Measurements from ENCODE around the gene SBF1. TPM values are rescaled to one million over a fixed set of nuclear protein-coding genes. Genes with fewer than 3 reads are reported as not detected.

SBF1 gene
- total RNA-seq, 4 donors from 2014 or later = 63.7 to 122 (median 64.4) TPM

DNA sequence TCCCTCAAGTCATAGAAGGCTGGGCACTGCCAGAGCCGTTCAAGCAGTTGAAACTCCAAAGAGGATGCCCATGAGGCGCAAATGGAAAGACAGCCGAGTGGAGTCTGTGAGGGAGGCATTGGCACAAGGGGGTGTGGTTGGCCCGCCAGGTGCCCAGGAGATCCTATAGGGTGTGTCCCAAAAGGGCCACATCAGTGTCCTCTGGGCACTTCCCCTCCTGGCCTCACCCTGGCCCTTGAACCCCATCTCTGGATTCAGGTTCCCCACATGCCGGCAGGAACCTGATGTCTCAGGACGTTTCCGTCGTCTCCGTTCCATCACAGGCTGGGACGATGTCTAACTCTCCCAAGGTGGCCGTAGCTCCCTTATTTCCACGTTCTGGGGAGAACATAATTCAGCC is 54.3 kb downstream of the SBF1 start:
- Histone ChIP-seq H3K27me3 (no peaks in the 10 kb centered on the region), H3K36me3 (peaks cover 0 to 98% of the 10 kb centered on the region in 2 donors), H3K27ac (no peak overlapping the region), H3K9me3 (no peaks in the 10 kb centered on the region), H3K4me1 (no peaks in the 10 kb centered on the region), H3K4me3 (no peak overlapping the region)
- WGBS, 2 donors (ENCODE audit: low coverage in 1 of 2) = 73 to 100% methylated on average over 1 to 6 of the region's 12 CpGs
- no peak for ATAC-seq
- TF ChIP-seq POLR2A (IDR thresholded peaks at IDR 0.05) = no peak
- TF ChIP-seq, protein P1, sequence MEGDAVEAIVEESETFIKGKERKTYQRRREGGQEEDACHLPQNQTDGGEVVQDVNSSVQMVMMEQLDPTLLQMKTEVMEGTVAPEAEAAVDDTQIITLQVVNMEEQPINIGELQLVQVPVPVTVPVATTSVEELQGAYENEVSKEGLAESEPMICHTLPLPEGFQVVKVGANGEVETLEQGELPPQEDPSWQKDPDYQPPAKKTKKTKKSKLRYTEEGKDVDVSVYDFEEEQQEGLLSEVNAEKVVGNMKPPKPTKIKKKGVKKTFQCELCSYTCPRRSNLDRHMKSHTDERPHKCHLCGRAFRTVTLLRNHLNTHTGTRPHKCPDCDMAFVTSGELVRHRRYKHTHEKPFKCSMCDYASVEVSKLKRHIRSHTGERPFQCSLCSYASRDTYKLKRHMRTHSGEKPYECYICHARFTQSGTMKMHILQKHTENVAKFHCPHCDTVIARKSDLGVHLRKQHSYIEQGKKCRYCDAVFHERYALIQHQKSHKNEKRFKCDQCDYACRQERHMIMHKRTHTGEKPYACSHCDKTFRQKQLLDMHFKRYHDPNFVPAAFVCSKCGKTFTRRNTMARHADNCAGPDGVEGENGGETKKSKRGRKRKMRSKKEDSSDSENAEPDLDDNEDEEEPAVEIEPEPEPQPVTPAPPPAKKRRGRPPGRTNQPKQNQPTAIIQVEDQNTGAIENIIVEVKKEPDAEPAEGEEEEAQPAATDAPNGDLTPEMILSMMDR (IDR thresholded peaks at IDR 0.05) = no peak
- TF ChIP-seq EP300 (IDR thresholded peaks at IDR 0.05) = no peak
- no peak for TF ChIP-seq POLR2AphosphoS5 (IDR thresholded peaks at IDR 0.05)

DNA sequence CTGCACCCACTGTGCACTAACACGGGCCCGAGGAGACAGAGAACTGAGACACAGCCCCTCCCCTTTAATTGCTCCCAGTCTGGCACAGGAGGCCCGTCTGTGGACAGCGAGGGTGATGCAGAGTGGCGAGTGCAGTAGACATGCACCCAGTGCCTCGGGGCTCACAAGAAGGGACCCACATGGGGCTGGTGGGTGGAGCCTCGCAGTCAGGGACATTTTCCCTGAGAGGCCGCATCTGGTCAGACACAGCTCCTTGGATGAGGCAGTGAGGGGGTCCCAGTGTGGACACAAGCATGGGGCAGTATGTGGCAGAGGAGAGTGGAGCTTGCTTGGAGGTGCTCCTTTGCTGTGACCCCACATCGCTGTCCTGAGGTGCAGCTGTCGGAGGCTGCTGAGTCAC is 54.8 kb downstream of the SBF1 start:
- Histone ChIP-seq H3K4me1 (no peaks in the 10 kb centered on the region), H3K4me3 (no peak overlapping the region), H3K9me3 (no peaks in the 10 kb centered on the region), H3K27me3 (no peaks in the 10 kb centered on the region), H3K27ac (no peak overlapping the region), H3K36me3 (peaks cover 0 to 98% of the 10 kb centered on the region in 2 donors)
- no peak for ATAC-seq
- 100% methylated on average over 3 of the region's 10 CpGs; no CpG with 5 or more reads in 1 of the 2 donors for WGBS, 2 donors (ENCODE audit: low coverage in 1 of 2)
- TF ChIP-seq, protein P1 (IDR thresholded peaks at IDR 0.05) = no peak
- no peak for TF ChIP-seq POLR2AphosphoS5 (IDR thresholded peaks at IDR 0.05)
- no peak for TF ChIP-seq POLR2A (IDR thresholded peaks at IDR 0.05)
- TF ChIP-seq EP300 (IDR thresholded peaks at IDR 0.05) = no peak

DNA sequence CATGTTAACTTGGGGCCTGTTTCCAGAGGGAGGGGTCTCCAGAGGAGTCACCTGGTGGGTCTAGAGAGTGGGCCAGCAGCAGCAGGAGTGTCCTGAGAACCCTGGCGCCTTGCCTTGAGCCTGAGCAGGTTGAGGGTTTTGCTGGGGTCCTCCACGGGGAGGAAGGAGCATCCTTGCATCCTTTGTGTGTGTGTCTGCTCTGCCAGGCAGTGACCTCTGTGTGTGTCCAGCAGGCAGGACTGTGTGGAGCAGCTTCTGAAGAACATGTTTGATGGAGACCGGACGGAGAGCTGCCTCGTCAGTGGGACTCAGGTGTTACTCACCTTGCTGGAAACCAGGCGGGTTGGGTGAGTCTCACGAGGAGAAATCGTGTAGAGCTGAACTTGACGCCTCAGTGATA is 55.7 kb downstream of the SBF1 start:
- no peak overlapping the region for H3K27ac ChIP-seq
- no peaks in the 10 kb centered on the region for H3K4me1 ChIP-seq
- no peaks in the 10 kb centered on the region for H3K9me3 ChIP-seq
- no peak overlapping the region for H3K4me3 ChIP-seq
- TF ChIP-seq POLR2AphosphoS5 (IDR thresholded peaks at IDR 0.05) (no peak), EP300 (IDR thresholded peaks at IDR 0.05) (no peak), POLR2A (IDR thresholded peaks at IDR 0.05) (no peak)
- TF ChIP-seq, protein P1 (IDR thresholded peaks at IDR 0.05) = no peak
- H3K36me3 ChIP-seq = peaks cover 0 to 100% of the 10 kb centered on the region in 2 donors
- no peaks in the 10 kb centered on the region for H3K27me3 ChIP-seq
- no peak for ATAC-seq
- 86% methylated on average over 4 of the region's 9 CpGs; no CpG with 5 or more reads in 1 of the 2 donors for WGBS, 2 donors (ENCODE audit: low coverage in 1 of 2)

DNA sequence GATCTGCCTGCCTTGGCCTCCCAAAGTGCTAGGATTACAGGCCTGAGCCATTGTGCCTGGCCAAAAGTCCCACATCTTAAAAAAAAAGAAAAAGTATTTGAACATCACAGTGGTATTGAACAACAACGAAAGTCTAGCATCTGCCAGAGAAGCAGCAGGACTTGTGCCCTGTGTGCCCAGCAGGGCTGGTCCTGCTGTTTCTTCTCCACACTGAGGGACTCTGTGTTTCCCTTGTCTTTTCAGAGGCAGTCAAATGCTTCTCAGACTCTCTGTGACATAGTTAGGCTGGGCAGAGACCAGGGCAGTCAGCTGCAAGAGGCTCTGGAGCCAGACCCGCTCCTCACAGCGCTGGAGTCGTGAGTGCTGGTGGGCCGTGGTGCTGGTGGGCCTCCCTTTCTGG is 56.2 kb downstream of the SBF1 start:
- Histone ChIP-seq H3K27ac (no peak overlapping the region), H3K4me1 (no peaks in the 10 kb centered on the region), H3K4me3 (no peak overlapping the region), H3K9me3 (no peaks in the 10 kb centered on the region), H3K27me3 (no peaks in the 10 kb centered on the region), H3K36me3 (peaks cover 0 to 100% of the 10 kb centered on the region in 2 donors)
- no peak for ATAC-seq
- WGBS, 2 donors (ENCODE audit: low coverage in 1 of 2) = 93 to 100% methylated on average over 1 to 2 of the region's 5 CpGs
- TF ChIP-seq, protein P1 (IDR thresholded peaks at IDR 0.05) = no peak
- TF ChIP-seq POLR2A (IDR thresholded peaks at IDR 0.05) (no peak), EP300 (IDR thresholded peaks at IDR 0.05) (no peak), POLR2AphosphoS5 (IDR thresholded peaks at IDR 0.05) (no peak)

DNA sequence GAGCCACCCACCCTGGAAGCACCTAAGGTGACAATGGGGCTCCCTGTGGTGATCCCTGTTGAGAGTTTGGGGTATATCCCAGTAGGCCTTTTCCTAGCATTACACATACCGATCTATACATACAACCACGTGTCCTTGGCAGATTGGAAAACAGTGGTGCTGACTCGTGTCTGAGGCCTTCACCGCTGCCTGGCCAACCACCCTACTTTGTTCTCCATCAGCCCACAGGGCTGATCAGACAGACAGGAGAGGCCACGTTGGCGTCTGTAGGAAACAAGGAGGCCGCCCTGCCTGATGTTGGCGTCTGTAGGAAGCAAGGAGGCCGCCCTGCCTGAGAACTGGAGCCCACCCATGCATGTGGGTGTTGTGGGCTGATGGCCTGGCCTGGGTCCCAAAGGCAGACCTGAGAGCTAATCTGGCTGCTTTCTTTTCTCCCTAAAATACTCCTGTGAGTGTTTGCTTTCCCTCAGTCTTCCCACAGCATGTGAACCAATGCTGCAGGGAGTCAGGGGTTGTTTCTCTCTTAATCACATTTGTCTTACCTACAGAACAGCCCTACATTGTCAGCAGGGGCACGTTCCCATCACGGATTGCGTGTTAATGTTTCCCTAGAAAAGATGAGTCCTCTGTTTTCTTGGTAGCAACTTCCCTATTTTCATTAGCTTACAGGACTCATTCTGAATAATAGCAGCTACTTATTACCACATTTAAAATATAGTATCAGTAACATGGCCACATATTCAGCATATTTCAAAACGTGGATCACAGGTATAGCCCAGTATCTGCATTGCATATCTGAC is 57.2 kb downstream of the SBF1 start:
- Histone ChIP-seq H3K27ac (no peak overlapping the region), H3K4me3 (no peak overlapping the region), H3K4me1 (no peaks in the 10 kb centered on the region), H3K27me3 (no peaks in the 10 kb centered on the region), H3K36me3 (peaks cover 0 to 94% of the 10 kb centered on the region in 2 donors), H3K9me3 (no peaks in the 10 kb centered on the region)
- WGBS, 2 donors (ENCODE audit: low coverage in 1 of 2) = 89% methylated on average over 4 to 13 of the region's 13 CpGs
- TF ChIP-seq, protein P1 (IDR thresholded peaks at IDR 0.05) = no peak
- TF ChIP-seq POLR2AphosphoS5 (IDR thresholded peaks at IDR 0.05) = no peak
- no peak for TF ChIP-seq POLR2A (IDR thresholded peaks at IDR 0.05)
- no peak for TF ChIP-seq EP300 (IDR thresholded peaks at IDR 0.05)
- ATAC-seq = no peak

Measured in gastroesophageal sphincter (tissue), 4 donors.